COLO829 (cell line): ENCODE data around the gene PISD.

ENCODE experiments used
- DNase-seq: peaks from one replicate; pipeline ENCODE4 v3.0.0; 2012; ENCODE audit warnings: low spot score

The PISD gene

DNA sequence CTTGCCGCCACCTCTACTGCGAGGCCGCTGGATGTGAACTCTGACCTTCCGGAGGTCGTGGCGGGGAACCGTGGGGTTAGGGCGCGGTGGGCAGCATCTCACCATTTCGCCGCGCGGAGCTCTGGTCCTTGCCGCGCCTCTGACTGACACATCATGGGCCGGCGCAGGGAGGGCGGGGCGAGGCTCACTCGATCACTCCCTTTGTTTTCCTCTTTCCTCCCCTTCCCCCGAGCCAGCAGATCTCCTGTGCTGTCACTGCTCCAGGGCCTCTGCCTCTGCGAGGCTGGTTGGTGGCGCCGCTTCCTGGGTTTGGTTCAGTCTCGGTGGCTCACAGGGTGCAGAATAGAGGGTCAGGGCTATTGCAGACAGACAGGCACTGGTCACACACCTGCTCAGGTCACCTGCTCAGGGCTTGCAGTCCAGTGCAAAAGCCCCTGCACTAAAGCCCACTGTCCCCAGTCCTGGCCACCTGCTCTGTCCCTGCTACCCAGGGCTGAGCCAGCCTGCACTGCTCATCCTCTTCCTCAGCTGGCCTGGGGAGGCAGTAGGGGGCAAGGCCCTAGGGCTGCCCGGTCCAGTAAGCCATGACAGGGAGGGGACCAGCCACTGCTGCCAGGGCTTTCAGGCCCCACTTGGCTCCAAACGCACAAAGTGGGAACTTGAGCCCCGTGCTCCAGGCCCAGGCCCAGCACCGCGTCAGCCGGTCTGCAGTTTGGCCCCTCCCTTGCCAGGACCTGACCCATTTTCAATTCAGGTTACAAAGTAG is 36.2 kb downstream of the PISD start:
- DNase-seq, result no peak

DNA sequence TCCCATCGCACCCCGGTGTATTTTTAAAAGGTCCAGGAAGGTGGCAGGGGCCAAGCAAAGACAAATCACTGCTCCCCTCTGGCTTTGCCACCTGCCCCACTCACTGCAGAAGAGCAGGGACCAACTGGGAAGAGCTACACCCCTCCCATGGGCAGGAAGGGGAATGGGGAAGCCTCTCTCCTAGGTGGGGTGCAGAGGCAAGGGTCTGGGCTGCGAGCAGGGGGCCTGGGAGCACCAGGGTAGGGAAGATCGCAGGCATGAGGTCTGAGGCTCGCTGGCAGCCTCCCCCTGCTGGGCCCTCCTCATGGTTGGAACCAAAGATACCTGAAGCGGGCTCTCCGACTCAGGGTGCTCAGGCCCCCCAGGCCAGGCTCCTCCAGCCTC is 36.8 kb downstream of the PISD start:
- DNase-seq, result no peak

DNA sequence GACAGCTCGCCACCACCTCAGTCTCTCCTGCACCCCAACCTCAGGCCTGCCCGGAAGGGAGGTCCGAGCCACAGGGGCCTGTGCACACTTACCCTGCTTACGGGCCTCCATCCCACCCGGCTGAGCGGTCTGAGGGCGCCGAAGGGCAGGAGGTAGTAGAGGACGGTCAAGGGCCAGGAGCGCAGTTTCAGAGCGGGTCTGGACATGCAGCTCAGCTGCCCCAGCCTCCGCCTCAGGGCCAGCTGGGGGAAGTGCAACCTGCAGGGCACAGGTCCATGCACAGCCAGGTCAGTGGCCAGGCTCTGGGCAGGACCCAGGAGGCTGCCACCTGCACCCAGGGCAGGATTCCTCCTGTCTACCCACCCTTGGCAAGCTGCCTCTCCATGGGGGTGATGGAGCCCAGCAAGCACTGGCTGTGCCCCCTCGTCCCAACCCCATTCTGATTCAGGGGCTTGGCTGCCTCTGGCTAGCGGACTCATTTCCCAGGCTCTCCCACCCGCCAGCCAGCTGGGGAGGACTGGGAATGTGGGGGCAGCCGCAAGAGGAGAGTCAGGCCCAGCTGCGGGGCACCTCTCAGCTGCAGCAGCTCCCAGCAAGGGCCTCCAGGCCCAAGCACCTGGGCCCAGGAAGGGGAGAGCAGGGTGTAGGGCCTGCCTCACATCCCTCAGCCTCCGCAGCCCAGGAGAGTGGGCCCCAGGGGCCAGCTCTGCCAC is 38.3 kb downstream of the PISD start:
- no peak for DNase-seq

DNA sequence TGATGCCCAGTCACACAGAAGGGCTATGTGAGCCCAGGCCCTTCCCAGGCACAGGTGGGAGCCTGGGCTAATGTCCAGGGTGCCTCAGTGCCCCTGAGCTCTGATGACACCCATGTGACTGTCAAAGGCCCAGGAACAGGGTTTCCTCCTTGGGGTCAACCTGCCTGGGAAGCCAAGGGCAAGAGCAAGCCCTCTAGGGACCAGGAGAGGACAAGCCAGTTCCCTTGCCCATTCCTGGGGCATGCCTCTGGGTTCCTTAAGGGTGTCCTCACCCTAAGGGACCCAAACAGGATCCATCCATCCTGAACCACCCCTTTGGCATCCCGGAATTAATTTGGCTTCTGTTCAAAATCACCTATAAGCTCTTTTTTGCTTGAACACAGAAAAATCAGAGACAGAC is 39.0 kb downstream of the PISD start:
- no peak for DNase-seq

DNA sequence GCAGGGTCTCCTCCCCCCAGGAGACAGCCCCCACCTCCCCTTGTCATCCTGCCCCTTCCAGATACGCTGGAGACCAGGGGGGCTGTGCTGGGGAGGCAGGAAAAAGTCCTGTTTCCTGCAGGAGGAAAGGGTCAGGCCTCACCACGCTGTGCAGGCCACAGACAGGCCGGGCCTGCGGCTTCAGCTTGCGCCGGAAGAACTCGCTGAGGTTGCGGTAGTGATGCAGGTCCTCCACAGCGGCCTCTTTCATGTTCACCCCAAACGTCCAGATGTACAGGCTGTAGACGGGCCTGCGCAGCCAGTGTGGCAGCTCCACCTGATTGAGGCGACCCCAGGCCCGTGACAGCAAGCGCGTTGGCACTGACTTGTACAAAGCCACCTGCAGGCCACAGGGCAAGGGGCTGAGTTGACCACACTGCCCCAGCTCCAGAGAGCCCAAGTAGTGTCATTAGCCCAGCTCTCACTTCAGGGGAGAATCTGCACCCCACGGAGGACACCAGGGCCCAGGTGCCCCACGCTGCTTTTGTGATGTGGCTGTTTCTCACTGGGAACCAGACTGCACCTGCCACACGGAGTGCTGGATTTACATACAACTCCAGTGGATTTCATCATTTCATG is 40.4 kb downstream of the PISD start:
- no peak for DNase-seq

DNA sequence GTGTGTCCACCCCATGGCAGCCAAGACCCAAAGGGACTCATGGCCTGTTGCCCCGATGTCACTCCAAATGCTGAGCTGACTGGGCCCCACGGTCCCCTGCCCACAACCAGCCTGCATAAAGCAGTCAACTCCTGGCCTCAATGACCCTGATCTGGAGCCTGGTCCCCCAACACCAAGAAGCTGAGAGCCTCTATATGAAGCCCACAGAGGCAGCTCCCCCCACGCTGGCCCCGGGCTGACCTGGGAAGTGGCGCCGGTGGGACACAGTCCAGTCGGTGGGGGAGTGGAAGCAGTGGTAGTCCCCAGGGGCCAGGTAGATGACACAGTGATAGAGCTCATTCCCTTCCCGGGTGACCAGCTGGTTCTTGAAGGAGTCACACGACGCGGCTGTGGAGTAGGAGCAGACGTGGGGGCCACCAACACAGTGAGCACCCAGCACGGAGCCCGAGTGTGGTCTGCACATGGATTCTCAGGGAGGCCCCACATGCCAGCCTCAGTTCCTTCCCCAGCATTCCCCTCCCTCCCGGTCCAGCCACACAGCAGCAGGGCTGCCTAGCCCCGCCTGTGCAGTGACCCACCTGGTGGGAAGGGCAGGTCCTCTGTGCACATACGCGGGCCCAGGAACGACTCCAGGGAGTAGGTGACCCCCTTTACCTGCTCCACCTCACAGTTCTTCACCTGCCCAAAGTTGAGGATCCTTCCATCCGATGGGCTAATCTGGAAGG is 41.1 kb downstream of the PISD start:
- no peak for DNase-seq

DNA sequence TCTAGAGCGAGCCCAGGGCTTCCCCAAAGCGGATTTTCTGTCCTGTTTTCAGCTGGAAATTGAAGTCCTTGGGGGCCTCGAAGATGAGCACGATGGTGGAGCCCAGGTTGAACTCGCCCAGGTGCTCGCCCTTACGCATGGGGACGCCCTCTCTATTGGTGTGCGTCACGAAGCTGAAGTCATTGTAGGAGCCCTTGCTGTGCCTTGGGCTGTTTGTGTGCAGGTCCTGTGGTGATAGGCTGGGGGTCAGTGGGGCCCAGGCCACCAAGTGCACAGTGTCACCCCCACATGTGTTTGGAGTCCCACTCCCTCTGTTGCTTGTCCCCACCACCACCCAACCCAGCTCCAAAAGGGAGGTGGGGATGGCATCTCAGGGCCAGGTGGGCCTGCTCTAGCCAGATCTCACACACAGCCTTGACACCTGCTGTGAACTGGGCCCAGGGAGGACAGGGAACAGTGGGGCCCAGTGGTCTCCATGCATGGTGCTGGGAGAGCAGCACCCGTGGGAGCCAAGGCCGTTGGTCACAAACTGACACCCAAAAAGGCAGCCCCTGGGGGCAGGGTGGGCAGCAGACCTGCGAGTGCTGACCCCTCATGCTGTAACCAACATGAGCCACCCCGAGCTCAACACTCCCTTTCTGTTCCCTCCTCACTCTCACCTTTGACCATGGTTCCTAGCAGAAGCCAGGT is 42.3 kb downstream of the PISD start:
- no peak for DNase-seq

DNA sequence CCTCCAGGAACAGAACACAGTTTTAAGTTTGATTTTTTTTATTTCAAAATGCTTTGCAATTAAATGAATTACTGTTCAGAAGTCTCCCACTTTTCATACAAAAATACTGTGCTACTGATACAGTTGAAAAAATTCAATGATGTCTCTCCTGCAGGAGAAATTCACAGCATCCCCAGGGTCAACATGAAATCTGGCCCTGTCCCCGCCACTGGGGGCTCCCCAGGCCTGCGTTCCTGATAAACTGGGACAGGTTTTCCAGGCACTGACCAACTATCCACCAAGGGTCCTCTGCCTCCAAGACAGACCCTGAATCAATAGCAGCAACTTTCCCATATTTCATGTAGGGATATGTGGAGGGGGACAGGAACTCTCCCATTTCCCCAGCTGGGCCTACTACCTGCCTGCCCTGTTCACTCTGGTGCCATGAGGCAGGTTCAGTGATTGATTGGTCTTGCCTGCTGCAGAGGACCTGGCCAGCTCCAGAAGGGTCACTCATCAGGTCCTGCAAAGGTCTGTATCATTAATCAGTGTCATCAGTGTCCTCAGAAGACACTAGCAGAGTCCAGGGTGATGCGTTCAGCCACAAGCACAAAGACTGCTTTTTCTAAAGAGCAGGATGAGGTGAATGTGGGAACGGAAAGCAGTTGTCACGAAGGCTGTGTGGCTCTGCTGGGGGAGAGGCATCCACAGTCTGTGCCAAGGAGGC is 43.4 kb downstream of the PISD start:
- no peak for DNase-seq

DNA sequence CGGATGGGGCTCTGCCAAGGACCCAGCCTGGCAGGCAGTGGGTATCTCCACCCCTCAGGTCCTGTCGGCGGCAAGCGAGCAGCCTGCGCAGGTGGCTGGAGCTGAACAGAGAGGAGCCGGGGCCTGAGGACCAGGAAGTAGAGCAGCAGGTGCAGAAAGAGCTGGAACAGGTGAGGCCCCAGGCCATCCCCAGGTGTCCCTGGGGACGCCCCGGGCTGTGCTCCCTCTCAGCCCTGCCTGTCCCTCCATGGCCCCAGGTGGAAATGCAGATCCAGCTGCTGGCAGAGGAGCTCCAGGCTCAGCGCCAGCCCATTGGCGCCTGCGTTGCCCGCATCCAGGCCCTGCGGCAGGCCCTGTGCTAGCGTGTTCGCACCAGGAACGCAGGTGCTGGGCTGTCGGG is 44.0 kb downstream of the PISD start:
- no peak for DNase-seq

DNA sequence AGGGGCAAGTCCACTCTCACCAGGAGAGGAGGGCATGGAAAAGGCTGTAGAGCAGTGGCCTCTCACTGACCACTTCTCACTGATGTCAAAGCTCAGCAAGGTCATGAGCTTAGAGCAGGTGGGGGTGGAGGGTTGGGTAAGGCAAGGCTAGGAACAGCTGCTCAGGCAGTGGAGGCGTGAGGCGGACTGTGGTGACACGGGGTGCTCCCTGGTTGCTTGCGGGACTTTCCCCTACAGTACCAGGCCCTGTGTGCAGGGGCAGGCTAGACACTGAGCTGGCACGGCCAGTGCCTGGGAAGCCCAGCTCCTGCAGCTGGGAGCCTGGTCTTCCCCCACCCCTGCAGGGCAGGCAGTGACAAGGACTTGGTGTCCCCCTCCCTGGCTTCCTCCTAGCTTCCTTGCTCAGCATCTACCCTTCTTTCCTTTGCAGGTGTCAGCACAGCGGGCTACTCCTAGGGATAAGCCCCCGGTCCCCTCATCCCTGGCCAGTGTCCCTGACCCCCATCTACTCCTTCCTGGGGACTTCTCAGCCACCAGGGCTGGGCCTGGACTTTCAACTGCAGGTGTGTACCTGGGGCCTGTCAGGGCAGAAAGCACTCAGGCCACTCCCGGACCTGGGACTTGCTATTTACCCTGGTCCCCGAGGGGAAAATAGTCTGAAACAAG is 45.6 kb downstream of the PISD start:
- no peak for DNase-seq

DNA sequence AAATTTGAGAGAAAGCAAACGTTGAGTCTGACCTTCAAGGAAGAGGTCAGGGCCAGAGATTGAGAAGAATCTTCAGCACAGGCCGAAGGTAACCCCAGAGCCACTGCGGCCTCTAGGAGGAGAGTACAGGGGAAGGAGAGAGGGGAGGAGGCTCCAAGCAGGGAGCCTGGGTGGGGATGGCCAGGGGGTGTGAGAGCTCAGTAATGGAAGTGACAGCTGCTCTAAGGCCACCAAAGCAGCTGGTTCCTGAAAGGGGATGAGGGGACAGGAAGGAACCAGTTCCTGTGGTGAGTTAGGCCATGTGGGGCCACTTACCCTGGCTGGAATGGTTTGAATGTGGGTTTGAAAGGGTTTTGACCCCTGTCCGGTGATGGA is 46.1 kb downstream of the PISD start:
- DNase-seq, result no peak

DNA sequence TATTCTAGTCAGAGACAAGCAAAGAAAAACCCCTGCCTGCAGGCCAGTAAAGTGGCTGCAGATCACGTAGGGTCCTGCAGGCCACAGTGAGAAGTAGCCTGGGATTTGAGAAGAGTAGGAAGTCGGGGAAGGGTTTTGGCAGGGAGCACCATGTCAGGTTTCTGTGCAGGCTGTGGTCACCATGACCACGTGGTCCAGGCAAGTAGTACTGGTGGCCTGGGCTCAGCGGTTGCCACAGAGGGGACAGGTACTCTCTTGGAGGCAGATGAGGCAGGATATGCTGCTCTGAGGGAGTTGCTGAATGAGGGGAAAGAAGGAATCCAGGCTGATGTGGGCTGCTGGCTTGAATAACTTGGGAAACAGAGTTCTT is 46.5 kb downstream of the PISD start:
- no peak for DNase-seq

DNA sequence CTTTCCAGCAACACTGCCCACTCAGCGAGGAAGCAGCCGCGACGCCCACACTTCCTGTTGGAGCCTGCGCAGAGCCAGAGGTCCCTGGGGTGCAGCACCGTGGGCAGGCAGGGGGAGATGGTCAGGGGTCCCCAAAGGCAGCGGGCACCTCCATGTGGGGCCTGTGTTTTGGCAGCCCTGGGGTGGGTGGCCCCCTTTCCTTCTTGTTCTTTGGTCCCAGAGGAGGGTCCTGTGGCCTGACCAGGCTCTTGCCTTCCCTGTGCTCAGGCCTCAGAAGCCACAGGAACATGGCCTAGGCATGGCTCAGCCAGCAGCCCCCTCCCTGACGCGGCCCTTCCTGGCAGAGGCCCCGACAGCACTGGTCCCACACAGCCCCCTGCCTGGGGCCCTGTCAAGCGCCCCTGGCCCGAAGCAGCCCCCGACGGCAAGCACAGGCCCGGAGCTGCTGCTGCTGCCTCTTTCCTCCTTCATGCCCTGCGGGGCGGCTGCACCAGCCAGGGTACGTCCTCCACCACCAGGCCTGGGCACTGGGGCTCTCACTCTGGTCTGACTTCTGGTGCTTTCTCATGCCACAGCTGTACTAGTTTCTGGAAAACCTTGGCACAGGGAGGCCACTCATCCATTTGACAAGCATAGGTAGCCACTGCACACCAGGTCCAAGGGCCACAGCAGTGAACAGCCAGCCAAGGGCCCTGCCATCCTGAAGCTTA is 47.1 kb downstream of the PISD start:
- DNase-seq, result no peak

DNA sequence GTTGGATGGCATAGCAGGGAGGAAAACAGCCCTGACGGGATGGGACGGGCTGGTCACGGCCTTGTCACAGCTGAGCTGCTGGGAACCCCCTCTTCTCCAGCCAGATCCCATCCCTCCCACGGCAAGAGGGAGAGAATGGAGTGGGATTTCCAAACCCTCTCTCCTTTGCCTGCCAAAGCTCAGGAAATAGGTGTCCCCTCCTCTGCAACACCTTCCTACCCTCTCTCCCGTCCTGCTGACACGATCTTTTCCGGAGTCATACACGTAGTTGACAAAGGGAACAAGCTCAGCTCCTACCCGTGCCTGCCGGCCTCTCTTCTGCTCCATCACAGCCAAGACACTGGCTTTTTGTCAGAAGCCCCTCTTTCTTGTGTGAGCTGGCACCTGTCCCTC is 48.1 kb downstream of the PISD start:
- no peak for DNase-seq

DNA sequence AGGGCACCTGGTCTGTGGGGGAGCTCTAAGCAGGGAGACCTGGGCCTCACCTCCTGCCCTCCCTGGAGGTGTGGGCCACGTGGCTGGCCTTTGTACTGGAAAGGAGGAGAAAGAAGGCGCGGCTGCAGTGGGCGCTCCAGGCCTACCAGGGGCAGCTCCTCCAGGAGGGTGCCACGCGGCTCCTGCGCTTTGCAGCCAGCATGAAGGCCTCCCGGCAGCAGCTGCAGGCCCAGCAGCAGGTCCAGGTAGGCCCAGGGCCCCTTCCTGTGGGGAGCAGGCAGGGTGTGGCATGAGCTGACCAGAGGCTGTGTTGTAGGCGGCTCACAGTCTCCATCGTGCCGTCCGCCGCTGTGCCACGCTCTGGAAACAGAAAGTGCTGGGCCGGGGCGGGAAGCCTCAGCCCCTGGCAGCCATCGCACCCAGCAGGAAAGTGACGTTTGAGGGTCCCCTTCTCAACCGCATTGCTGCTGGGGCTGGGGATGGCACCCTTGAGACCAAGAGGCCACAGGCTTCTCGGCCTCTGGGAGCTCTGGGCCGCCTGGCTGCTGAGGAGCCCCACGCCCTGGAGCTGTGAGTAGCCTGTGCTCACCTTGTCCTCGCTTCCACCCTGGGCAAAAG is 48.6 kb downstream of the PISD start:
- no peak for DNase-seq

DNA sequence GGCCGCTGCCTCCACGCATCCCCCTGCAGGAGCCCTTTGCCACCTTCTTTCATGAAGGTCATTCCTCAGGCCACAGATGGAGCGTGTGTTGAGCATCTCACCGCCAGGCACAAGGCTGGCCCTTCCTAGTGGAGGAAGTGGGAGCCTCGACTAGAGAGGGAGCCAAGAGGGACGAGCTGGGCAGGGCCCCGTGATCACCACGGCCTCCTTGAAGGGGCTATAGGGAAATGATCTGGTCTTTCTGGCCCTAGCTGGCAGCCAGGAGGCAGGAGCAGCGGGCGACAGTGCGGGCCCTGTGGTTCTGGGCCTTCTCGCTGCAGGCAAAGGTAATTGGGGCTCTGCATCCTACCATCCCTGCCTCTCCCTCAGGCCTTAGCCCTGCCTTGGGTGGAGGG is 49.1 kb downstream of the PISD start:
- no peak for DNase-seq

DNA sequence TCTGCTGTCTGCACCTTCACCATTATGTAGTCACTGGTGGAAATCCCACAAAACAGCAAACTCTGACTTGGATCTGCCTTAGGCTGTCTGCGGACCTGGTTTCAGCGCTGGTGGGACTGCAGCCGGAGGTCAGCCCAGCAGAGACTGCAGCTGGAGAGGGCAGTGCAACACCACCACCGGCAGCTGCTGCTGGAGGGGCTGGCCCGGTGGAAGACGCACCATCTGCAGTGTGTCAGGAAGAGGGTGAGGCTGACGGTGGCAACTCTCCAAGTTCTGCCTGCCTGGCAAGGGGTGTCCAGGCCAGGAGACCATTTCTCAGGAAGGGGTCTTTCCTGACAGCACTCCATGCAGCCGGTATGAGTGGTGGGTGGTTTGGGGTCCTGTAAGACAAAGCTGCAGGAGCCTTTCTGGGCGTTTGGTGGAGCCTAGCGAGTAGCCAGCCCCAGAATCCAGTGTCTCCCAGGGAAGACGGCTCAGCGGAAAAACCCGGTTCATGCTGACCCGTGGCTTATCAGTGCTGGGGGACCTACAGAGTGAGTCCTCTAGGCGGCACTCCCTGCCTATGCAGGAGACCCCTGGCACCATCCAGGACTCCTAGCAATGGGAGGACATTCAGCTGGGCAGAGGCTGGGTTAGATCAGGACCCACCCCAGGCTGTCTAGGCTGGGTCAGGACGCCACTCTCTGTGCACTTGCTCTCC is 50.8 kb downstream of the PISD start:
- DNase-seq, result no peak

DNA sequence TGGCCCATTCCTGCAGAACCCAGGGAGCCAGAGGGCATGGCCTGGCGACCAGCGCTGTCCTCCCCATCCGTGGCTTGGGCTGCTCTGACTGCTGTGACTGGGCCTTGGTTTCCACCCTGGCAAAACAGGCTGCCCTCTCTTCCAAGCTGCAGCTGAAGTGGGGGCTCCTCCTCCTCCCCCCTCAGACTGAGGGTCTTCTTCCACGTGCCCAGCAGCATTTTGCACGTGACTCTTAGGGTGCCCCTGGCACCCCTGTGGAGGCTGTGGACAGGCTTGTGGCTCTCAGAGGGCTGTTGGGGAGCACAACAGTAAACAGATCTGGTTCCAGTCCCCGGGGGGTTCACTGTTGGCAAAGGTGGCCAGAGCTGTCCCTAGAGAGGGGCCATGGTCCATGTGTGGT is 51.4 kb downstream of the PISD start:
- DNase-seq, result no peak

DNA sequence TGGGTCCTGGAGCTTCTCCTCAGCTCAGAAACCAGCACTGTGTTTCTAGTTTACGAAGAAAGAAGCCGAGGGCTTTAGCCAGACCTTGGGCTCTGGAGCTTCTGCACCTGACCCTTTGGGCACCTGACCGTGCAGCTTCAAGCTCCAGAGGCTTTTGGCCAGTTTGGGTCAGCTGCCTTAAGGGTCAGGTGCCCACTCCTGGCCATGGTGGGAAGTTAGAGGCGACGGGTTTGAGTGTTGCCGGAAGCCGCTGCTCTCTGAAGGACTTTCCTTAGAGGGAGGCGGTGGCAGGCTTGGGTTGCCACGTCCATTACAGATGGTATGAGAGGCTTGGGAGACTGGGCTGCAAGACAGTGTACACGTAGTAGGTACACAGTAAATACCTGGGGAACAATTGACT is 52.3 kb downstream of the PISD start:
- DNase-seq, result no peak
